ENCODE data around the gene SKIDA1. TPM values are rescaled to one million over a fixed set of nuclear protein-coding genes. Genes with fewer than 3 reads are reported as not detected.

SKIDA1 gene
- total RNA-seq, result 1.7 and 3.0 TPM in 2 replicates

GRCh38 chr10:21525367-21526187, at the start of gene SKIDA1:
Gene SKIDA1 (minus strand): TSS chr10:21525682. CDS start chr10:21517822, 7,860 bp downstream.

GRCh38 chr10:21533467-21534279, 8.2 kb upstream of the SKIDA1 start, which contains the start of gene MLLT10:
Gene MLLT10 (plus strand): TSS chr10:21534232. CDS start chr10:21534645, 413 bp downstream.

Other genes with a start within 250 kb of the SKIDA1 start
- 13.7 and 39.4 TPM in 2 replicates for gene MLLT10, start 8.6 kb upstream of the SKIDA1 start, total RNA-seq